Nephron progenitor cell (in vitro differentiated cells): Measurements from ENCODE around the gene GDE1.

Source experiments
- DNase-seq: peaks from one replicate; pipeline ENCODE4 v3.0.0; 2021
- H3K27ac Mint-ChIP-seq: 2 replicates; pipeline ENCODE4 v1.8.0; 2021; ENCODE audit warnings: mild to moderate bottlenecking, moderate library complexity, mixed read lengths
- H3K27me3 Mint-ChIP-seq: 2 replicates; pipeline ENCODE4 v1.8.0; 2021; ENCODE audit warnings: mild to moderate bottlenecking, low read depth, mixed read lengths; ENCODE audit not compliant: poor library complexity
- H3K36me3 Mint-ChIP-seq: 2 replicates; pipeline ENCODE4 v1.8.0; 2021; ENCODE audit warnings: low read depth, mixed read lengths
- H3K4me1 Mint-ChIP-seq: 2 replicates; pipeline ENCODE4 v1.8.0; 2021; ENCODE audit warnings: mixed read lengths
- H3K4me3 Mint-ChIP-seq: 2 replicates; pipeline ENCODE4 v1.8.0; 2021; ENCODE audit warnings: mild to moderate bottlenecking, moderate library complexity, mixed read lengths
- H3K9me3 Mint-ChIP-seq: 2 replicates; pipeline ENCODE4 v1.8.0; 2021; ENCODE audit warnings: mild to moderate bottlenecking, moderate library complexity, mixed read lengths
- CTCF ChIP-seq: fragments of 200-600 bp; sonication (generic); IDR thresholded peaks from 2 replicates; pipeline ENCODE4 v1.5.0; 2021; ENCODE audit warnings: antibody characterized with exemption

The GDE1 gene

GRCh38 chr16:19472482-19472881 is 49.4 kb downstream of the GDE1 start:
- Mint-ChIP-seq H3K27ac (no peak overlapping the region), H3K9me3 (peaks cover 9% of the 10 kb centered on the region), H3K4me1 (no peaks in the 10 kb centered on the region), H3K27me3 (peaks cover 15% of the 10 kb centered on the region), H3K36me3 (no peaks in the 10 kb centered on the region), H3K4me3 (no peak overlapping the region)
- no peak for TF ChIP-seq CTCF
- DNase-seq: no peak

DNA sequence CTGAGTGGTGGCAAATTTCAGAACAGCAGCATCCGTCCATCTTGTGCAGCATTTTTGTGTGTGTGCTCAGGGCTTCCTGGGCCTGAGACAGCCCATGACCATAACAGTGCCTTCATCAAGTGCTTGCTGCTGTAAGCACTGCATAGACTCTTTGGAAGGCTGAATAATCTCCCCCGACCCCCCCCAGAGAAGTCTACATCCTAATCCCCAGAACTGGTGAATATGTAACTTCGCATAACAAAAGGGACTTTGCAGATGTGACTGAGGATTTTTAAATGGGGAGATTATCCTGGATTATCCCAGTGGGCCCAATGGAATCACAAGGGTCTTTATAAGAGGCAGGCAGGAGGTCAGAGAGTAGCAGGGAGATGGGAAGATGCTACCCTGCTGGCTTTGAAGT is 53.6 kb downstream of the GDE1 start:
- Mint-ChIP-seq H3K4me3 (no peak overlapping the region), H3K27me3 (peaks cover 10% of the 10 kb centered on the region), H3K27ac (no peak overlapping the region), H3K9me3 (peaks cover 9% of the 10 kb centered on the region), H3K4me1 (no peaks in the 10 kb centered on the region), H3K36me3 (no peaks in the 10 kb centered on the region)
- no peak for DNase-seq
- TF ChIP-seq CTCF: no peak

DNA sequence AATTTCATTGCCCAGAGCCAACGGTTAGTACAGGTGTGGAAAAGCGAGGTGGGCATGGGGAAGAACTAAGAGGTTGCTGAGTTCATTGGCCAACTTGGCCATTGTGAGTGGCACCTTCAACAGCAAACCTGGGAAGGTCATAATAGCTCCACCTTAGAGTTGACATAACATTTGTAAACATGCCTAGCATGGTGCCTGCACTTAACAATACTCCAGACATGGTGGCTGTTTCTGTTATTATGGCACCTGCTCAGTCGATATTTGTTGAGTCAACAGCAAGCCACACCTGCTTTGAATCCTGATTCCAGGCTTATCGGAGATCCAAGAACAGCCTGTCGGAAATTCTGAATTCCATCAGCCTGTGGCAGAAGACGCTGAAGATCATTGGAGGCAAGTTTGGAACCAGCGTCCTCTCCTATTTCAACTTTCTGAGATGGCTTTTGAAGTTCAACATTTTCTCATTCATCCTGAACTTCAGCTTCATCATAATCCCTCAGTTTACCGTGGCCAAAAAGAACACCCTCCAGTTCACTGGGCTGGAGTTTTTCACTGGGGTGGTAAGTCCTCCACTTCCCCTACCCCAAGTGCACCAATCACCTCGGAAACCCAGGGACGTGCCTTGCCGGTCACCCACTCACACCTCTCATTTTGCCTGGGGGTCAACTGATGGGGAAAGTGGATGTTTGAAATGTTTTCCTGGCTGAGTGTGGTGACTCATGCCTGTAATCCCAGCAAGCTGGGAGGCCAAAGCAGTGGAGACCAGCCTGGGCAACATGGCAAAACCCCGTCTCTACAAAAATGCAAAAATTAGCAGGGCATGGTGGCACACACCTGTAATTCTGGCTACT is 58.2 kb downstream of the GDE1 start:
- no peak overlapping the region for H3K27ac Mint-ChIP-seq
- peaks cover 7% of the 10 kb centered on the region for H3K9me3 Mint-ChIP-seq
- no peak for DNase-seq
- no peak overlapping the region for H3K4me3 Mint-ChIP-seq
- H3K36me3 Mint-ChIP-seq: no peaks in the 10 kb centered on the region
- TF ChIP-seq CTCF: no peak
- peaks cover 6% of the 10 kb centered on the region for H3K27me3 Mint-ChIP-seq
- H3K4me1 Mint-ChIP-seq: no peaks in the 10 kb centered on the region

- Mint-ChIP-seq H3K4me3 (no peak overlapping the region), H3K36me3 (no peaks in the 10 kb centered on the region), H3K4me1 (no peaks in the 10 kb centered on the region), H3K27ac (no peak overlapping the region), H3K9me3 (no peaks in the 10 kb centered on the region), H3K27me3 (peaks cover 13% of the 10 kb centered on the region)
- DNase-seq: no peak
- no peak for TF ChIP-seq CTCF
Observed at GRCh38 chr16:19460397-19460796, 61.5 kb downstream of the GDE1 start.

- H3K4me3 Mint-ChIP-seq: no peak overlapping the region
- no peaks in the 10 kb centered on the region for H3K4me1 Mint-ChIP-seq
- no peak for TF ChIP-seq CTCF
- H3K27me3 Mint-ChIP-seq: peaks cover 18% of the 10 kb centered on the region
- H3K27ac Mint-ChIP-seq: no peak overlapping the region
- H3K9me3 Mint-ChIP-seq: no peaks in the 10 kb centered on the region
- no peaks in the 10 kb centered on the region for H3K36me3 Mint-ChIP-seq
- DNase-seq: no peak
Observed at GRCh38 chr16:19458722-19459379, 63.0 kb downstream of the GDE1 start.
